Neural progenitor cell (in vitro differentiated cells): ENCODE measurements around the gene CYB5RL. TPM values are rescaled to one million over a fixed set of nuclear protein-coding genes. Genes with fewer than 3 reads are reported as not detected.

Source experiments
- DNase-seq: peaks from one replicate; pipeline ENCODE4 v3.0.0-alpha.2; 2016; ENCODE audit warnings: low spot score
- H2AFZ ChIP-seq: fragments of 200-600 bp; sonication (generic); replicated peaks from 2 replicates; pipeline ENCODE4 v1.6.1; 2016; ENCODE audit warnings: antibody characterized with exemption
- H3F3A ChIP-seq: fragments of 200-600 bp; sonication (generic); 2 replicates; pipeline ENCODE4 v1.6.1; 2016; ENCODE audit warnings: antibody characterized with exemption, low read depth
- H3K27ac ChIP-seq: fragments of 200-600 bp; sonication (generic); 2 replicates; pipeline ENCODE4 v1.5.1; 2016; ENCODE audit warnings: mild to moderate bottlenecking
- H3K27me3 ChIP-seq: fragments of 200-600 bp; sonication (generic); 2 replicates; pipeline ENCODE4 v1.6.1; 2016; ENCODE audit warnings: mild to moderate bottlenecking, moderate library complexity
- H3K36me3 ChIP-seq: fragments of 200-600 bp; sonication (generic); 2 replicates; pipeline ENCODE4 v1.5.1; 2016
- H3K4me1 ChIP-seq: fragments of 200-600 bp; sonication (generic); 2 replicates; pipeline ENCODE4 v1.6.1; 2016; ENCODE audit warnings: mixed run types
- H3K4me2 ChIP-seq: fragments of 200-600 bp; sonication (generic); 2 replicates; pipeline ENCODE4 v1.6.1; 2016
- H3K4me3 ChIP-seq: fragments of 200-600 bp; sonication (generic); 2 replicates; pipeline ENCODE4 v1.5.1; 2016
- H3K79me2 ChIP-seq: fragments of 200-600 bp; sonication (generic); 2 replicates; pipeline ENCODE4 v1.6.1; 2016; ENCODE audit warnings: low read depth
- H3K9ac ChIP-seq: fragments of 200-600 bp; sonication (generic); 2 replicates; pipeline ENCODE4 v1.6.1; 2016
- H3K9me3 ChIP-seq: fragments of 200-600 bp; sonication (generic); 2 replicates; pipeline ENCODE4 v1.5.1; 2016; ENCODE audit warnings: low read depth
- H4K20me1 ChIP-seq: fragments of 200-600 bp; sonication (generic); 2 replicates; pipeline ENCODE4 v1.6.1; 2016; ENCODE audit warnings: low read depth
- H3K27ac Mint-ChIP-seq: 3 replicates; pipeline ENCODE4 v1.8.0; 2021; ENCODE audit warnings: mixed read lengths
- H3K27me3 Mint-ChIP-seq: 2 replicates; pipeline ENCODE4 v1.8.0; 2022; ENCODE audit warnings: low read depth, mild to moderate bottlenecking, inconsistent platforms, moderate library complexity, mixed read lengths; ENCODE audit not compliant: insufficient read depth
- H3K36me3 Mint-ChIP-seq: 3 replicates; pipeline ENCODE4 v1.8.0; 2021; ENCODE audit warnings: mixed read lengths
- H3K4me1 Mint-ChIP-seq: 3 replicates; pipeline ENCODE4 v1.8.0; 2021; ENCODE audit warnings: mixed read lengths
- H3K4me3 Mint-ChIP-seq: 3 replicates; pipeline ENCODE4 v1.8.0; 2021; ENCODE audit warnings: mild to moderate bottlenecking, moderate library complexity, mixed read lengths
- H3K9me3 Mint-ChIP-seq: 3 replicates; pipeline ENCODE4 v1.8.0; 2020; ENCODE audit warnings: mixed read lengths
- CTCF ChIP-seq: fragments of 200-600 bp; sonication (generic); IDR thresholded peaks from 2 replicates; pipeline ENCODE4 v1.5.1; 2017; ENCODE audit warnings: antibody characterized with exemption, mild to moderate bottlenecking
- EZH2 ChIP-seq: fragments of 200-600 bp; sonication (generic); IDR thresholded peaks from 2 replicates; pipeline ENCODE4 v1.6.1; 2017; ENCODE audit warnings: antibody characterized with exemption, mild to moderate bottlenecking, moderate library complexity
- EZH2phosphoT487 ChIP-seq: fragments of 200-600 bp; sonication (generic); IDR thresholded peaks from 2 replicates; pipeline ENCODE4 v1.6.1; 2017; ENCODE audit warnings: antibody characterized with exemption
- total RNA-seq: library from RNA; depleted of rRNA; stranded (reverse); fragments of >200 nt; gene quantifications from 2 replicates; pipeline ENCODE4 v1.2.3, GENCODE V29; 2015; ENCODE audit warnings: low replicate concordance

Gene CYB5RL
- total RNA-seq, 1 donor from 2014 or later, result 6.4 TPM

GRCh38 chr1:54239631-54240031 is 39.8 kb upstream of the CYB5RL start:
- no peak overlapping the region for H2AFZ ChIP-seq
- no peaks in the 10 kb centered on the region for H3K27me3 ChIP-seq
- Mint-ChIP-seq H3K27me3 (peaks cover 4% of the 10 kb centered on the region), H3K4me3 (no peak overlapping the region), H3K27ac (no peak overlapping the region), H3K9me3 (peaks cover 4% of the 10 kb centered on the region), H3K4me1 (peaks cover 4% of the 10 kb centered on the region), H3K36me3 (peaks cover 38% of the 10 kb centered on the region)
- H3K9me3 ChIP-seq, result no peaks in the 10 kb centered on the region
- H3K4me3 ChIP-seq, result no peak overlapping the region
- no peaks in the 10 kb centered on the region for H3F3A ChIP-seq
- H3K4me1 ChIP-seq, result no peaks in the 10 kb centered on the region
- no peak overlapping the region for H3K9ac ChIP-seq
- H3K79me2 ChIP-seq, result no peaks in the 10 kb centered on the region
- no peak for DNase-seq
- peaks cover 9% of the 10 kb centered on the region for H4K20me1 ChIP-seq
- TF ChIP-seq CTCF (no peak), EZH2 (no peak), EZH2phosphoT487 (no peak)
- H3K36me3 ChIP-seq, result no peaks in the 10 kb centered on the region
- H3K4me2 ChIP-seq, result no peak overlapping the region
- H3K27ac ChIP-seq, result no peak overlapping the region

- H3K4me2 ChIP-seq, result no peak overlapping the region
- H3K36me3 Mint-ChIP-seq, result peaks cover 37% of the 10 kb centered on the region
- H4K20me1 ChIP-seq, result peaks cover 7% of the 10 kb centered on the region
- H3F3A ChIP-seq, result no peaks in the 10 kb centered on the region
- no peak for TF ChIP-seq EZH2
- peaks cover 4% of the 10 kb centered on the region for H3K9me3 Mint-ChIP-seq
- no peak overlapping the region for H3K27ac Mint-ChIP-seq
- peaks cover 4% of the 10 kb centered on the region for H3K27me3 Mint-ChIP-seq
- no peak overlapping the region for H3K4me3 ChIP-seq
- H3K4me3 Mint-ChIP-seq, result no peak overlapping the region
- H2AFZ ChIP-seq, result no peak overlapping the region
- H3K9ac ChIP-seq, result no peak overlapping the region
- H3K4me1 Mint-ChIP-seq, result peaks cover 4% of the 10 kb centered on the region
- DNase-seq, result no peak
- no peaks in the 10 kb centered on the region for H3K27me3 ChIP-seq
- H3K4me1 ChIP-seq, result no peaks in the 10 kb centered on the region
- no peaks in the 10 kb centered on the region for H3K9me3 ChIP-seq
- no peak overlapping the region for H3K27ac ChIP-seq
- no peaks in the 10 kb centered on the region for H3K36me3 ChIP-seq
- no peaks in the 10 kb centered on the region for H3K79me2 ChIP-seq
Observed at GRCh38 chr1:54239035-54239383, 39.2 kb upstream of the CYB5RL start.

- H3K4me1 ChIP-seq, result no peaks in the 10 kb centered on the region
- no peak for DNase-seq
- Mint-ChIP-seq H3K9me3 (peaks cover 4% of the 10 kb centered on the region), H3K4me3 (no peak overlapping the region), H3K27ac (no peak overlapping the region), H3K27me3 (peaks cover 4% of the 10 kb centered on the region), H3K36me3 (peaks cover 34% of the 10 kb centered on the region), H3K4me1 (peaks cover 4% of the 10 kb centered on the region)
- no peaks in the 10 kb centered on the region for H3K79me2 ChIP-seq
- no peak overlapping the region for H2AFZ ChIP-seq
- H3F3A ChIP-seq, result no peaks in the 10 kb centered on the region
- H3K4me2 ChIP-seq, result no peak overlapping the region
- no peaks in the 10 kb centered on the region for H3K36me3 ChIP-seq
- no peak overlapping the region for H3K9ac ChIP-seq
- peaks cover 5% of the 10 kb centered on the region for H4K20me1 ChIP-seq
- no peaks in the 10 kb centered on the region for H3K9me3 ChIP-seq
- H3K27ac ChIP-seq, result no peak overlapping the region
- no peaks in the 10 kb centered on the region for H3K27me3 ChIP-seq
- no peak overlapping the region for H3K4me3 ChIP-seq
- TF ChIP-seq CTCF, result no peak
- TF ChIP-seq EZH2, result no peak
- TF ChIP-seq EZH2phosphoT487, result no peak
Observed at GRCh38 chr1:54238353-54239034, 38.7 kb upstream of the CYB5RL start.

- H3K79me2 ChIP-seq, result no peaks in the 10 kb centered on the region
- no peak overlapping the region for H3K9ac ChIP-seq
- H3K9me3 ChIP-seq, result no peaks in the 10 kb centered on the region
- no peaks in the 10 kb centered on the region for H3K4me1 ChIP-seq
- Mint-ChIP-seq H3K27me3 (peaks cover 4% of the 10 kb centered on the region), H3K4me1 (peaks cover 4% of the 10 kb centered on the region), H3K9me3 (peaks cover 4% of the 10 kb centered on the region), H3K4me3 (no peak overlapping the region), H3K27ac (no peak overlapping the region), H3K36me3 (peaks cover 29% of the 10 kb centered on the region)
- no peaks in the 10 kb centered on the region for H3F3A ChIP-seq
- H3K36me3 ChIP-seq, result no peaks in the 10 kb centered on the region
- H3K27me3 ChIP-seq, result no peaks in the 10 kb centered on the region
- DNase-seq, result no peak
- TF ChIP-seq EZH2 (no peak), CTCF (no peak), EZH2phosphoT487 (no peak)
- H3K4me2 ChIP-seq, result no peak overlapping the region
- H3K27ac ChIP-seq, result no peak overlapping the region
- peaks cover 5% of the 10 kb centered on the region for H4K20me1 ChIP-seq
- H2AFZ ChIP-seq, result no peak overlapping the region
- no peak overlapping the region for H3K4me3 ChIP-seq
Observed at GRCh38 chr1:54237586-54237985, 37.8 kb upstream of the CYB5RL start.
